LNCAP (cell line): Measurements from ENCODE around the gene PCDH10.

Experiments used
- TF ChIP-seq, protein P1 (sequence below): fragments of 450-650 bp; IDR thresholded peaks from 2 replicates; pipeline ENCODE4 v1.5.1; 2017; ENCODE audit warnings: mild to moderate bottlenecking

The PCDH10 gene

DNA sequence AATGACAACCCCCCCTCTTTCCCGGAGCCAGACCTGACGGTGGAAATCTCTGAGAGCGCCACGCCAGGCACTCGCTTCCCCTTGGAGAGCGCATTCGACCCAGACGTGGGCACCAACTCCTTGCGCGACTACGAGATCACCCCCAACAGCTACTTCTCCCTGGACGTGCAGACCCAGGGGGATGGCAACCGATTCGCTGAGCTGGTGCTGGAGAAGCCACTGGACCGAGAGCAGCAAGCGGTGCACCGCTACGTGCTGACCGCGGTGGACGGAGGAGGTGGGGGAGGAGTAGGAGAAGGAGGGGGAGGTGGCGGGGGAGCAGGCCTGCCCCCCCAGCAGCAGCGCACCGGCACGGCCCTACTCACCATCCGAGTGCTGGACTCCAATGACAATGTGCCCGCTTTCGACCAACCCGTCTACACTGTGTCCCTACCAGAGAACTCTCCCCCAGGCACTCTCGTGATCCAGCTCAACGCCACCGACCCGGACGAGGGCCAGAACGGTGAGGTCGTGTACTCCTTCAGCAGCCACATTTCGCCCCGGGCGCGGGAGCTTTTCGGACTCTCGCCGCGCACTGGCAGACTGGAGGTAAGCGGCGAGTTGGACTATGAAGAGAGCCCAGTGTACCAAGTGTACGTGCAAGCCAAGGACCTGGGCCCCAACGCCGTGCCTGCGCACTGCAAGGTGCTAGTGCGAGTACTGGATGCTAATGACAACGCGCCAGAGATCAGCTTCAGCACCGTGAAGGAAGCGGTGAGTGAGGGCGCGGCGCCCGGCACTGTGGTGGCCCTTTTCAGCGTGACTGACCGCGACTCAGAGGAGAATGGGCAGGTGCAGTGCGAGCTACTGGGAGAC is 1.6 kb downstream of the PCDH10 start:
- TF ChIP-seq, protein P1, sequence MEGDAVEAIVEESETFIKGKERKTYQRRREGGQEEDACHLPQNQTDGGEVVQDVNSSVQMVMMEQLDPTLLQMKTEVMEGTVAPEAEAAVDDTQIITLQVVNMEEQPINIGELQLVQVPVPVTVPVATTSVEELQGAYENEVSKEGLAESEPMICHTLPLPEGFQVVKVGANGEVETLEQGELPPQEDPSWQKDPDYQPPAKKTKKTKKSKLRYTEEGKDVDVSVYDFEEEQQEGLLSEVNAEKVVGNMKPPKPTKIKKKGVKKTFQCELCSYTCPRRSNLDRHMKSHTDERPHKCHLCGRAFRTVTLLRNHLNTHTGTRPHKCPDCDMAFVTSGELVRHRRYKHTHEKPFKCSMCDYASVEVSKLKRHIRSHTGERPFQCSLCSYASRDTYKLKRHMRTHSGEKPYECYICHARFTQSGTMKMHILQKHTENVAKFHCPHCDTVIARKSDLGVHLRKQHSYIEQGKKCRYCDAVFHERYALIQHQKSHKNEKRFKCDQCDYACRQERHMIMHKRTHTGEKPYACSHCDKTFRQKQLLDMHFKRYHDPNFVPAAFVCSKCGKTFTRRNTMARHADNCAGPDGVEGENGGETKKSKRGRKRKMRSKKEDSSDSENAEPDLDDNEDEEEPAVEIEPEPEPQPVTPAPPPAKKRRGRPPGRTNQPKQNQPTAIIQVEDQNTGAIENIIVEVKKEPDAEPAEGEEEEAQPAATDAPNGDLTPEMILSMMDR, result no peak

DNA sequence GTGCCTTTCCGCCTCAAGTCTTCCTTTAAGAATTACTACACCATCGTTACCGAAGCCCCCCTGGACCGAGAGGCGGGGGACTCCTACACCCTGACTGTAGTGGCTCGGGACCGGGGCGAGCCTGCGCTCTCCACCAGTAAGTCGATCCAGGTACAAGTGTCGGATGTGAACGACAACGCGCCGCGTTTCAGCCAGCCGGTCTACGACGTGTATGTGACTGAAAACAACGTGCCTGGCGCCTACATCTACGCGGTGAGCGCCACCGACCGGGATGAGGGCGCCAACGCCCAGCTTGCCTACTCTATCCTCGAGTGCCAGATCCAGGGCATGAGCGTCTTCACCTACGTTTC is 2.2 kb downstream of the PCDH10 start:
- TF ChIP-seq, protein P1, result no peak

DNA sequence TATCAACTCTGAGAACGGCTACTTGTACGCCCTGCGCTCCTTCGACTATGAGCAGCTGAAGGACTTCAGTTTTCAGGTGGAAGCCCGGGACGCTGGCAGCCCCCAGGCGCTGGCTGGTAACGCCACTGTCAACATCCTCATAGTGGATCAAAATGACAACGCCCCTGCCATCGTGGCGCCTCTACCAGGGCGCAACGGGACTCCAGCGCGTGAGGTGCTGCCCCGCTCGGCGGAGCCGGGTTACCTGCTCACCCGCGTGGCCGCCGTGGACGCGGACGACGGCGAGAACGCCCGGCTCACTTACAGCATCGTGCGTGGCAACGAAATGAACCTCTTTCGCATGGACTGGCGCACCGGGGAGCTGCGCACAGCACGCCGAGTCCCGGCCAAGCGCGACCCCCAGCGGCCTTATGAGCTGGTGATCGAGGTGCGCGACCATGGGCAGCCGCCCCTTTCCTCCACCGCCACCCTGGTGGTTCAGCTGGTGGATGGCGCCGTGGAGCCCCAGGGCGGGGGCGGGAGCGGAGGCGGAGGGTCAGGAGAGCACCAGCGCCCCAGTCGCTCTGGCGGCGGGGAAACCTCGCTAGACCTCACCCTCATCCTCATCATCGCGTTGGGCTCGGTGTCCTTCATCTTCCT is 2.7 kb downstream of the PCDH10 start:
- TF ChIP-seq, protein P1, result no peak

DNA sequence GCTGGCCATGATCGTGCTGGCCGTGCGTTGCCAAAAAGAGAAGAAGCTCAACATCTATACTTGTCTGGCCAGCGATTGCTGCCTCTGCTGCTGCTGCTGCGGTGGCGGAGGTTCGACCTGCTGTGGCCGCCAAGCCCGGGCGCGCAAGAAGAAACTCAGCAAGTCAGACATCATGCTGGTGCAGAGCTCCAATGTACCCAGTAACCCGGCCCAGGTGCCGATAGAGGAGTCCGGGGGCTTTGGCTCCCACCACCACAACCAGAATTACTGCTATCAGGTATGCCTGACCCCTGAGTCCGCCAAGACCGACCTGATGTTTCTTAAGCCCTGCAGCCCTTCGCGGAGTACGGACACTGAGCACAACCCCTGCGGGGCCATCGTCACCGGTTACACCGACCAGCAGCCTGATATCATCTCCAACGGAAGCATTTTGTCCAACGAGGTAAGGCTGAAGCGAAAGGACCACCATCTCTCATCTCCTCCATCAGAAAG is 3.3 kb downstream of the PCDH10 start:
- TF ChIP-seq, protein P1, result no peak

DNA sequence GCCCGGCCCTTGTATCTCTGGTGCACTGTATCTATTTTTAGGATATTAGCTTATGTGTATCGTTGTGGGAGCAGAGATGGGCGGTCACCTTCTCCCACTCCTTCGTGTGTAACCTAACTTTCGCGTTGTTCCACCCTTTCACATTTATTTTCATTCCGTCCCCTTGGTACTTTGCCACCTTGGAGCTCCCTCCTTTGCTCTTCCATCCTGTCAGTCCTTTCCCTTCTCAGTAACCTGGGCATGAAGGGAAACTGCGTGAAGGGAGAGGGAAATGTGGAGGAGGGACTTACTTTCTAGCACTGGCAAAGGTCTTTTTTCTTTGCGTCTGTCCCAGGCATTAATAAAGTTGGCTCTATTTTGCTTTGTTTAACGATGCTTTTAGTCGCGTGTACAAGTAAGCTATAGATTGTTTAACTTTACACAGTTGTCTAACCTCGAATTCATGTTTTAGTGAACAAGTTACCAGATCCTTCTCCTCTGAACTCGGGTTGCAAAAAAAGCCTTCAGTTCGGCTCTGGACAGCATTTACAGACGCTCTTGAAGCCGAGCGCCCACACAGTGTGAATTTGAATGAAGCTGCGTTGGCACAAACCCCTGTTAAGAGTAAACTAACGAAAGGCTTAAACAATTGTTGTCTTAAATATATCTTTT is 3.9 kb downstream of the PCDH10 start:
- TF ChIP-seq, protein P1, result no peak

DNA sequence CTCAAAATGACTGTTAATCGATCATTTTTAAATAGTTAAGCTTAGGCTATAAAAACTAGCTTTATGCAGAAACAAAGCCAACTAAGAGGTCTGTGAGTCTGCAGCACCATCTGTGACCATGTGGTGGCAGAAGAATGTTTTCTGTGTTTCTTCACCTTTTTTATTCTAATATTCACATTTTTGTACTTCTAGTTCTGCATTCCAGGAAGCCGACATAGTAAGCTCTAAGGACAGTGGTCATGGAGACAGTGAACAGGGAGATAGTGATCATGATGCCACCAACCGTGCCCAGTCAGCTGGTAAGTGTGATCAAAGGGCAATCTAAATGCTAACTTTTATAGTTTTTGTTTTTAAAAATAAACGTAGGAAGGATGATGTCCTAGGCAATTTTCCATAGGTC is 5.6 kb downstream of the PCDH10 start:
- TF ChIP-seq, protein P1, result peak; percentile 77

DNA sequence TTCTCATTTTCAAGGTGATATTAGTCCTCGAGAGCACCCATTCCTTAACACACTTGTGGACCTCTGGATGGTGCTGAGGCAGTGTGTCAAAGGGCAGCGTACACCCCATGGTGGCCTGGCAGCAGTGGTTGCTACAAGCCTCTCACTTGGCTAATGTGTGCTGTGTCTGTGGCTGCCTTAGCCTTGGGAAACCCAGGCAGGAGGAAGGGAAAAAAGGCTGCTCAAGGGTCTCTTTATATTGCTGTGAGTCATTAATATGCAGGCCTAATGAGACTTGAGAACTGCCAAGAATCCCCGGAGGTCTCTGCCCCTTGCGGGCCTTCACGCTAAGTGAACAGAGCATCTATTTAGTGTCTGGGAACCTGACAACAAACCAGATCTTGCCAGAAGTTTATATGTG is 7.0 kb downstream of the PCDH10 start:
- TF ChIP-seq, protein P1, result no peak
